ENCODE results near the gene PRR35.

Gene PRR35

DNA sequence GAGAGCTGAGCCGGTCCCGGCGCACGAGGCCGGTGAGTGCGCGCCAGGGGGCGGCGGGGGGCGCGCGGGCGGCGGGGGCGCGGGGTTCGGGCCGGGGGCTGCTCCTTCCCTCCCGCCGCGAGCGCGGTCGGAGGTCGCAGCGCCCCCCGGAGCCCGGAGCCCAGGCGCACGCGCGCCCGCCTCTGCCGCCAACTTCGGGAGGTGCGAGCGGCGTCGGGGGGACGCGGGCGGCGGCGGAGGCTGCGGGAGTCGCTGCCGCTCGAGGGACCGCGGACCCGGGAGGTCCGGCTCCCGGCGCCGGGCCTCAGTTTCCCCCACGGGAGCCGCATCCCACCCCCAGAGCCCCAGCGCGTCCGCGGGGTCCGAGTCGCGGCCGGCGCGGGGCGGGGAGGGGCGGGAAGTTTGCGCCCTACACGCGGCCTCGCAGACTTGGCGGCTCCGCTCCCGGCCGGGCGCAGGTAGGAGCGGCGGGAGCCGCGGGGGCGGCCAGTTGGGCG, at the start of gene PRR35:
PRR35 (plus strand) TSS at position 191 of the 497 bp plus-strand sequence. CDS start 2,901 bp downstream, outside the sequence.
- TF ChIP-seq, protein P1, sequence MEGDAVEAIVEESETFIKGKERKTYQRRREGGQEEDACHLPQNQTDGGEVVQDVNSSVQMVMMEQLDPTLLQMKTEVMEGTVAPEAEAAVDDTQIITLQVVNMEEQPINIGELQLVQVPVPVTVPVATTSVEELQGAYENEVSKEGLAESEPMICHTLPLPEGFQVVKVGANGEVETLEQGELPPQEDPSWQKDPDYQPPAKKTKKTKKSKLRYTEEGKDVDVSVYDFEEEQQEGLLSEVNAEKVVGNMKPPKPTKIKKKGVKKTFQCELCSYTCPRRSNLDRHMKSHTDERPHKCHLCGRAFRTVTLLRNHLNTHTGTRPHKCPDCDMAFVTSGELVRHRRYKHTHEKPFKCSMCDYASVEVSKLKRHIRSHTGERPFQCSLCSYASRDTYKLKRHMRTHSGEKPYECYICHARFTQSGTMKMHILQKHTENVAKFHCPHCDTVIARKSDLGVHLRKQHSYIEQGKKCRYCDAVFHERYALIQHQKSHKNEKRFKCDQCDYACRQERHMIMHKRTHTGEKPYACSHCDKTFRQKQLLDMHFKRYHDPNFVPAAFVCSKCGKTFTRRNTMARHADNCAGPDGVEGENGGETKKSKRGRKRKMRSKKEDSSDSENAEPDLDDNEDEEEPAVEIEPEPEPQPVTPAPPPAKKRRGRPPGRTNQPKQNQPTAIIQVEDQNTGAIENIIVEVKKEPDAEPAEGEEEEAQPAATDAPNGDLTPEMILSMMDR (conservative IDR thresholded peaks at IDR 0.05; ENCODE audit: low read length) = no peak
- H3K4me3 ChIP-seq (ENCODE audit: low read length) = no peak within 1 kb of the TSS
- no peak for DNase-seq (ENCODE audit: low read depth)

DNA sequence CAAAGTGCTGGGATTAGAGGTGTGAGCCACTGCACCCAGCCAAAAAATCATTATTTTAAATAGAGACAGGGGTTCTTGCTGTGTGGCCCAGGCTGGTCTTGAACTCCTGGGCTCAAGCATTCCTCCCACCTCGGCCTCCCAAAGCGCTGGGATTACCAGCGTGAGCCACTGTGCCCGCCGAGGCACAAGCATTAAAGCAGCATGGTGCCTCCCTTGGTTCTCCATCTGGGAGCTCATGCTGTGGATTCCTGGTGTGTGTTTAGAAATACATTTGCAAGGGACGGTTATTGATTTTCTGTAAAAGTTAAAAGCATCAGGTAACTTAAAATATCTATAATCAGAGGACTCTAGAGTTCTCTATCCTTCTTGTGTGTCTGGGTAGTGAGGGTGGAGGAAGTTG, 47.4 kb upstream of the PRR35 start:
- DNase-seq (ENCODE audit: low read depth) = no peak
- no peak overlapping the region for H3K4me3 ChIP-seq (ENCODE audit: low read length)
- TF ChIP-seq, protein P1 (conservative IDR thresholded peaks at IDR 0.05; ENCODE audit: low read length) = no peak

- DNase-seq (ENCODE audit: low read depth) = no peak
- H3K4me3 ChIP-seq (ENCODE audit: low read length) = no peak overlapping the region
- TF ChIP-seq, protein P1 (conservative IDR thresholded peaks at IDR 0.05; ENCODE audit: low read length) = no peak
These were observed 46.2 kb upstream of the PRR35 start for GRCh38 chr16:513950-514349.

- TF ChIP-seq, protein P1 (conservative IDR thresholded peaks at IDR 0.05; ENCODE audit: low read length) = no peak
- H3K4me3 ChIP-seq (ENCODE audit: low read length) = no peak overlapping the region
- no peak for DNase-seq (ENCODE audit: low read depth)
These were observed 44.8 kb upstream of the PRR35 start for GRCh38 chr16:515175-515938.

GRCh38 chr16:515939-516226, 44.3 kb upstream of the PRR35 start:
- DNase-seq (ENCODE audit: low read depth) = no peak
- H3K4me3 ChIP-seq (ENCODE audit: low read length) = no peak overlapping the region
- TF ChIP-seq, protein P1 (conservative IDR thresholded peaks at IDR 0.05; ENCODE audit: low read length) = no peak

DNA sequence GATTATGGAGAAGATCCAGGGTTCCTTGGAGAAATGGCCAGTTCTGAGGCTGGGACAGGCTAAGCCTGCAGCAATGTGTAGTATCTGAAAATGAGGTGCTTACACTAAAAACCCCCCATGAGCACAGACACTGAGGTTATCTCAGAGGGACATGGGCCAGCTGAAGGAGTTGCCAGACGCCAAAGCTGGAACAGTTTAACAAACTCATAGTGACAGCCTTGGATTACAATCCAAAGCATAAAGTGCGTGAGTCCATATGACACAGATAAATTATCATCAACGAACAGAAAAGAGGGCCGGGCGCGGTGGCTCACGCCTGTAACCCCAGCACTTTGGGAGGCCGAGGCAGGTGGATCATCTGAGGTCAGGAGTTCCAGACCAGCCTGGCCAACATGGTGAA, 43.9 kb upstream of the PRR35 start:
- DNase-seq (ENCODE audit: low read depth) = no peak
- H3K4me3 ChIP-seq (ENCODE audit: low read length) = no peak overlapping the region
- TF ChIP-seq, protein P1 (conservative IDR thresholded peaks at IDR 0.05; ENCODE audit: low read length) = no peak

GRCh38 chr16:518858-519257, 41.3 kb upstream of the PRR35 start:
- TF ChIP-seq, protein P1 (conservative IDR thresholded peaks at IDR 0.05; ENCODE audit: low read length) = no peak
- DNase-seq (ENCODE audit: low read depth) = no peak
- H3K4me3 ChIP-seq (ENCODE audit: low read length) = no peak overlapping the region
